ENCODE results near the gene BEX4. TPM values are rescaled to one million over a fixed set of nuclear protein-coding genes. Genes with fewer than 3 reads are reported as not detected.
A peak's percentile ranks its signal among the peaks of the same experiment; 100 is the strongest.

The BEX4 gene
- total and polyA plus RNA-seq, 9 of the 15 experiments (the other 6 are each of a cell fraction or from before 2014, with no cell fraction given), result 74.6 to 399 (median 154) TPM

DNA sequence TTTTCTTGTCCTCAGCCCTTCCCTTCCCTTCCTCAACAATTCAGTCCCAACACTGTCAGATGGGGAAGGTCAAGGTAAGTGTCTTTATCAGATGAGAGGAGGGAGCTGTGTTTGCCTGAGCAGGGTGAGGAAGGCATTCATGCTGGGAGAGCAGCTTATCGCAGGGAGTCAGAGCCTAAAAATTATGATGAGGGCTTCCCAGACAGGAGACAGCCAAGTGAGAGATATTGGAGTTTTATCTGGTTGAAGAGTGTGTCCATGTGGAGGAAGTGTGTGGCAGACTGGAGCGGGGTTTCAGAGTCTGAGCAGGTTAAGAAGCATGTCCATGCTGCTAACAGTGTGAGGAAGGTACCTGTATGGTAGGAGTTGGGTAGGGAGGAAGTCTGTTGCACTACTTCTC lies 18.4 kb downstream of the BEX4 start (continued):
- TF ChIP-seq, protein P1, sequence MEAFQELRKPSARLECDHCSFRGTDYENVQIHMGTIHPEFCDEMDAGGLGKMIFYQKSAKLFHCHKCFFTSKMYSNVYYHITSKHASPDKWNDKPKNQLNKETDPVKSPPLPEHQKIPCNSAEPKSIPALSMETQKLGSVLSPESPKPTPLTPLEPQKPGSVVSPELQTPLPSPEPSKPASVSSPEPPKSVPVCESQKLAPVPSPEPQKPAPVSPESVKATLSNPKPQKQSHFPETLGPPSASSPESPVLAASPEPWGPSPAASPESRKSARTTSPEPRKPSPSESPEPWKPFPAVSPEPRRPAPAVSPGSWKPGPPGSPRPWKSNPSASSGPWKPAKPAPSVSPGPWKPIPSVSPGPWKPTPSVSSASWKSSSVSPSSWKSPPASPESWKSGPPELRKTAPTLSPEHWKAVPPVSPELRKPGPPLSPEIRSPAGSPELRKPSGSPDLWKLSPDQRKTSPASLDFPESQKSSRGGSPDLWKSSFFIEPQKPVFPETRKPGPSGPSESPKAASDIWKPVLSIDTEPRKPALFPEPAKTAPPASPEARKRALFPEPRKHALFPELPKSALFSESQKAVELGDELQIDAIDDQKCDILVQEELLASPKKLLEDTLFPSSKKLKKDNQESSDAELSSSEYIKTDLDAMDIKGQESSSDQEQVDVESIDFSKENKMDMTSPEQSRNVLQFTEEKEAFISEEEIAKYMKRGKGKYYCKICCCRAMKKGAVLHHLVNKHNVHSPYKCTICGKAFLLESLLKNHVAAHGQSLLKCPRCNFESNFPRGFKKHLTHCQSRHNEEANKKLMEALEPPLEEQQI (IDR thresholded peaks at IDR 0.05), result no peak
- TF ChIP-seq CC2D1A (IDR thresholded peaks at IDR 0.05) (peak; percentile 35; the same call in 1 of the 2 replicates), GATA2 (CRISPR knock-in tag; IDR thresholded peaks at IDR 0.05) (peak; percentile 65; the same call in 1 of the 2 replicates), RB1 (IDR thresholded peaks at IDR 0.05; ENCODE audit: low read depth) (no peak), KAT2B (IDR thresholded peaks at IDR 0.05; ENCODE audit: low read depth, low read length) (no peak), ZNF644 (tag; IDR thresholded peaks at IDR 0.05; ENCODE audit: low read depth) (no peak), JUND (IDR thresholded peaks at IDR 0.05; ENCODE audit: borderline replicate concordance, low read depth, low read length) (peak; percentile 41; the same call in 1 of the 2 replicates), JUND (tag; IDR thresholded peaks at IDR 0.05; ENCODE audit: borderline replicate concordance, low read depth, low read length) (no peak; the same call in 2 of the 3 replicates), ZNF75A (CRISPR knock-in tag; IDR thresholded peaks at IDR 0.05) (no peak), MTA3 (IDR thresholded peaks at IDR 0.05; ENCODE audit: borderline replicate concordance) (0 out of 2 replicates have a peak, but pooled peaks have one; percentile 56), ZNF780A (CRISPR knock-in tag; IDR thresholded peaks at IDR 0.05) (no peak), ZNF707 (CRISPR knock-in tag; conservative IDR thresholded peaks at IDR 0.05) (no peak), ZBTB1 (CRISPR knock-in tag; IDR thresholded peaks at IDR 0.05; ENCODE audit: borderline replicate concordance, low read depth) (no peak), PTTG1 (tag; IDR thresholded peaks at IDR 0.05; ENCODE audit: low read depth) (no peak), NFE2 (IDR thresholded peaks at IDR 0.05; ENCODE audit: low read depth) (peak; percentile 59), SP2 (IDR thresholded peaks at IDR 0.05; ENCODE audit: extremely low read depth, low read depth, low read length, poor library complexity, severe bottlenecking) (no peak)
- TF ChIP-seq, protein P2, sequence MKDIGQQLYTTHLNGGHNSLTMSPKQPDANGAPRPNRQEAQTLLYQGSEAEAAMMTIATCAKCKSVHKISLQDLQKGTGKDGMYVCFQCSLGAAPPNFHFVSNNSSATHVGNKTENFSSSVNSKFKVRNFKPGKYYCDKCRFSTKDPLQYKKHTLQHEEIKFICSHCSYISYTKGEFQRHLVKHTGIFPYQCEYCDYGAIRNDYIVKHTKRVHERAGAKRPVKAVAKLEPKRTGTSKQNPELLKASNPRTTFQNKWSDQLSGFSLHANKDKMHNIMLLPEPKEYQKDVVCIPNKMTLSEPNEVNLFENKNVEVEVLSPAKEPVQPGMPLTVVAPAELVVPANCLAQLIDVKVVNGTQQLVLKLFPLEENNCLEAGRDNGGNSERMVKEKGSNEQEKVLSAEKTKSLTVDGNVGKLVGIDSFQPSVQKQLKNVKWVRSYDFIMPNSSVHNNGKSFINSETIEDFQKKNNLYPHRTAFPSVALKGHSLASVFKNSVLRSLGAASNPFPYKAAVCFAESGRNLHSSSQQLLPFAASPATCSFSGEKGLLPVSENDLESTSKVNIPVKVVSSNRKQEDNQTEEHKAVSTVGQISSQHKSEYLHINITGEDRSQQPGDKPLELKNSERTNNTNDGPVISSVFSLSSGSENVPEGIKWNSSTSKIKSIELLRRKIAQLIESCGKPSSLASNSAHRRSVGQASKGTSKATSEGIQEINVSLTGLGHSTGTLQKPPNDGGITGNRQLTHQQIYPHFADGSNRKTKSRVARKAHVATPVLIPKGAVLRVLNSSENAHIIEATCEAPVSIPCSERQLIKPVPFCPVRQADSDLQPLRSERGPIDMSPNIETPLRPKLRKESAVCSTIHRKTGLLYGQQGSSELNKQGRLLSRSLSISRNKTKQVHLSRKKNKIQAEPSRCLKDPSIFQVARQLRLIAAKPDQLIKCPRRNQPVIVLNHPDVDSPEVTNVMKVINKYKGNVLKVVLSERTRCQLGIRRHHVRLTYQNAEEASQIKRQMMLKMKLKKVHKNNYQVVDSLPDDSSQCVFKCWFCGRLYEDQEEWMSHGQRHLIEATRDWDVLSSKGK (CRISPR knock-in tag; IDR thresholded peaks at IDR 0.05), result no peak
- TF ChIP-seq, protein P3, sequence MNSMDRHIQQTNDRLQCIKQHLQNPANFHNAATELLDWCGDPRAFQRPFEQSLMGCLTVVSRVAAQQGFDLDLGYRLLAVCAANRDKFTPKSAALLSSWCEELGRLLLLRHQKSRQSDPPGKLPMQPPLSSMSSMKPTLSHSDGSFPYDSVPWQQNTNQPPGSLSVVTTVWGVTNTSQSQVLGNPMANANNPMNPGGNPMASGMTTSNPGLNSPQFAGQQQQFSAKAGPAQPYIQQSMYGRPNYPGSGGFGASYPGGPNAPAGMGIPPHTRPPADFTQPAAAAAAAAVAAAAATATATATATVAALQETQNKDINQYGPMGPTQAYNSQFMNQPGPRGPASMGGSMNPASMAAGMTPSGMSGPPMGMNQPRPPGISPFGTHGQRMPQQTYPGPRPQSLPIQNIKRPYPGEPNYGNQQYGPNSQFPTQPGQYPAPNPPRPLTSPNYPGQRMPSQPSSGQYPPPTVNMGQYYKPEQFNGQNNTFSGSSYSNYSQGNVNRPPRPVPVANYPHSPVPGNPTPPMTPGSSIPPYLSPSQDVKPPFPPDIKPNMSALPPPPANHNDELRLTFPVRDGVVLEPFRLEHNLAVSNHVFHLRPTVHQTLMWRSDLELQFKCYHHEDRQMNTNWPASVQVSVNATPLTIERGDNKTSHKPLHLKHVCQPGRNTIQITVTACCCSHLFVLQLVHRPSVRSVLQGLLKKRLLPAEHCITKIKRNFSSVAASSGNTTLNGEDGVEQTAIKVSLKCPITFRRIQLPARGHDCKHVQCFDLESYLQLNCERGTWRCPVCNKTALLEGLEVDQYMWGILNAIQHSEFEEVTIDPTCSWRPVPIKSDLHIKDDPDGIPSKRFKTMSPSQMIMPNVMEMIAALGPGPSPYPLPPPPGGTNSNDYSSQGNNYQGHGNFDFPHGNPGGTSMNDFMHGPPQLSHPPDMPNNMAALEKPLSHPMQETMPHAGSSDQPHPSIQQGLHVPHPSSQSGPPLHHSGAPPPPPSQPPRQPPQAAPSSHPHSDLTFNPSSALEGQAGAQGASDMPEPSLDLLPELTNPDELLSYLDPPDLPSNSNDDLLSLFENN (IDR thresholded peaks at IDR 0.05; ENCODE audit: low read depth in 2 of 2, low read length in 2 of 2), result no peak
- TF ChIP-seq, protein P4, sequence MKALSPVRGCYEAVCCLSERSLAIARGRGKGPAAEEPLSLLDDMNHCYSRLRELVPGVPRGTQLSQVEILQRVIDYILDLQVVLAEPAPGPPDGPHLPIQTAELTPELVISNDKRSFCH (CRISPR knock-in tag; IDR thresholded peaks at IDR 0.05), result no peak
- TF ChIP-seq, protein P4 (tag; IDR thresholded peaks at IDR 0.05), result no peak; the same call in 1 of the 2 replicates

All from K562 (cell line).